Measurements from ENCODE around the gene LRBA. TPM values are rescaled to one million over a fixed set of nuclear protein-coding genes. Genes with fewer than 3 reads are reported as not detected.
A peak's percentile ranks its signal among the peaks of the same experiment; 100 is the strongest.

LRBA gene
- total and polyA plus RNA-seq, 9 of the 15 experiments (the other 6 are each of a cell fraction or from before 2014, with no cell fraction given), result 24.2 to 88.7 (median 59.7) TPM

DNA sequence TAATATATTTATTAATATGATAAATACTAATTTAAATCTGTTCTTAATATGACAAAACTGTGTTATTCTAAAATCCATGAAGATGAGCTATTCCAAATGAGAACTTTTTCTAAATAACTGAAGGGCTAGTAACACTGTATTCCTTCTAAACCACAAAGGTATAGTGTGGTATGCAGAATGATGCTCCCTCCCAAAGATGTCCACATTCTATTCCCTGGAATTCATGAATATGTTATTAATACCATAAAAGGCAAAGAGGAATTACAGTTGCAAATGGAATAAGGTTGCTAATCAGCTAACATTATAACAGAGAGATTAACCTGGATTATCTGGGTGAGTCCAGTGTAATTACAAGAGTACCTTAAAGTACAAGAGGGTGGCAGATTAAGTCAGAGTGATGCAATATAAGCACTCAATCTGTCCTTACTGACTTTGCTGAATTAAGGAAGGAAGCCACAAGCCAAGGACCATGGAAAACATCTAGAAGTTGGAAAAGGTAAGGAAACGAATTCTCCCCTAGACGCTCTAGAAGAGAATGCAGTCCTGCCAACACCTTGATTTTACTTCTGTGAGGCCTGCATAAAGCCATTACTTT is 453.8 kb downstream of the LRBA start:
- ATAC-seq, result peak; percentile 34
- intact Hi-C loops (cut with micrococcal nuclease) (no loop called here), in situ Hi-C loops (cut with MboI) (no loop called here)
- no peaks in the 10 kb centered on the region for H3K79me2 ChIP-seq (ENCODE audit: control insufficient read depth, insufficient read depth, low read length)
- no peaks in the 10 kb centered on the region; the same call in none of the 3 replicates for H3K36me3 ChIP-seq (ENCODE audit: control insufficient read depth, insufficient read depth, low read length)
- H3K4me3 ChIP-seq, result no peak overlapping the region
- peaks cover 3% of the 10 kb centered on the region for H3K9me3 ChIP-seq (replicated peaks; ENCODE audit: control insufficient read depth, insufficient read depth, low read depth, low read length)
- no peak overlapping the region for H2AFZ ChIP-seq (ENCODE audit: low read depth, low read length)
- WGBS (ENCODE audit: insufficient coverage, low coverage, missing lambda C conversion rate), result 100% methylated on average over 2 of the region's 2 CpGs
- CTCF ChIA-PET (ENCODE audit: low intra/inter-chr PET ratio), result no interaction called here
- H3K27ac ChIP-seq (ENCODE audit: extremely low read depth, low read depth, low read length), result no peak overlapping the region
- no peak for FAIRE-seq
- no TSS peak for BruUV-seq (replicated peaks)
- H3K4me2 ChIP-seq (ENCODE audit: insufficient read depth, low read length), result no peak overlapping the region
- DNase-seq (ENCODE audit: extremely low read depth in 1 of 4, low spot score in 3 of 4), result no peak
- TF ChIP-seq, protein P1, sequence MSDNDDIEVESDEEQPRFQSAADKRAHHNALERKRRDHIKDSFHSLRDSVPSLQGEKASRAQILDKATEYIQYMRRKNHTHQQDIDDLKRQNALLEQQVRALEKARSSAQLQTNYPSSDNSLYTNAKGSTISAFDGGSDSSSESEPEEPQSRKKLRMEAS (CRISPR knock-in tag; IDR thresholded peaks at IDR 0.05), result no peak
- peak; percentile 60 for TF ChIP-seq CEBPB (tag; IDR thresholded peaks at IDR 0.05)
- no peak for TF ChIP-seq YBX1 (IDR thresholded peaks at IDR 0.05)
- TF ChIP-seq, protein P2, sequence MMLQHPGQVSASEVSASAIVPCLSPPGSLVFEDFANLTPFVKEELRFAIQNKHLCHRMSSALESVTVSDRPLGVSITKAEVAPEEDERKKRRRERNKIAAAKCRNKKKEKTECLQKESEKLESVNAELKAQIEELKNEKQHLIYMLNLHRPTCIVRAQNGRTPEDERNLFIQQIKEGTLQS (IDR thresholded peaks at IDR 0.05), result peak; percentile 73
- TF ChIP-seq, protein P2 (CRISPR knock-in tag; conservative IDR thresholded peaks at IDR 0.05), result no peak
- TF ChIP-seq CEBPG (CRISPR knock-in tag; IDR thresholded peaks at IDR 0.05), result peak; percentile 30; the same call in 1 of the 2 replicates
- TF ChIP-seq CEBPG (tag; conservative IDR thresholded peaks at IDR 0.05 in 1 of 2, IDR thresholded peaks at IDR 0.05 in 1 of 2), result peak in 1 of 2 experiments; percentile 65; a peak in 1 of 4 replicates
- H3K9ac ChIP-seq (ENCODE audit: insufficient read depth in 1 of 2, low read depth in 2 of 2, low read length in 2 of 2), result no peak overlapping the region
- no peaks in the 10 kb centered on the region for H4K20me1 ChIP-seq (replicated peaks; ENCODE audit: control insufficient read depth, insufficient read depth, low read length)
- H3K9me1 ChIP-seq (ENCODE audit: control insufficient read depth, insufficient read depth, low read length), result no peaks in the 10 kb centered on the region
- POLR2A ChIA-PET, result no interaction called here
- H3K4me1 ChIP-seq (replicated peaks in 1 of 2; ENCODE audit: control insufficient read depth in 2 of 2, insufficient read depth in 2 of 2, low read length in 2 of 2), result no peaks in the 10 kb centered on the region; a peak in 1 of 5 replicates
- H3K27me3 ChIP-seq (ENCODE audit: control insufficient read depth in 2 of 2, insufficient read depth in 2 of 2, low read length in 2 of 2), result no peaks in the 10 kb centered on the region

Measured in K562 (cell line).